ENCODE data around the gene WDR74.

GRCh38 chr11:62816557-62816956 lies 22.8 kb downstream of the WDR74 start:
- TF ChIP-seq POLR2A (IDR thresholded peaks at IDR 0.05; ENCODE audit: low read depth, low read length) (no peak), POLR2AphosphoS5 (IDR thresholded peaks at IDR 0.05; ENCODE audit: low read depth, low read length) (no peak)
